Liver (tissue), 9 donors: ENCODE results near the gene CLCN1. TPM values are rescaled to one million over a fixed set of nuclear protein-coding genes. Genes with fewer than 3 reads are reported as not detected.

Experiments used
- DNase-seq: peaks from one replicate; pipeline ENCODE4 v3.0.0-alpha.2; 2017; ENCODE audit warnings: low spot score
- H3K27ac ChIP-seq, 2 donors: one replicate each; pipeline ENCODE4 v1.7.0; 2013; ENCODE audit warnings: inconsistent platforms in 2 of 2, low read length in 2 of 2, control low read depth in 1 of 2, low read depth in 1 of 2, mild to moderate bottlenecking in 1 of 2
- H3K27me3 ChIP-seq, 4 donors: one replicate each; pipeline versions ENCODE4 v1.6.1 to v1.7.0; 2013; ENCODE audit warnings: low read length in 3 of 4, inconsistent platforms in 1 of 4, mild to moderate bottlenecking in 1 of 4, moderate library complexity in 1 of 4; ENCODE audit not compliant: control insufficient read depth in 4 of 4, insufficient read depth in 4 of 4
- H3K36me3 ChIP-seq, 4 donors: one replicate each; pipeline versions ENCODE4 v1.6.1 to v1.7.0; 2013; ENCODE audit warnings: low read length in 3 of 4, mild to moderate bottlenecking in 3 of 4, low read depth in 1 of 4, moderate library complexity in 1 of 4; ENCODE audit not compliant: control insufficient read depth in 4 of 4, insufficient read depth in 3 of 4
- H3K4me1 ChIP-seq, 4 donors: one replicate each; pipeline versions ENCODE4 v1.6.1 to v1.7.0; 2013; ENCODE audit warnings: low read length in 3 of 4, mild to moderate bottlenecking in 3 of 4, moderate library complexity in 1 of 4; ENCODE audit not compliant: control insufficient read depth in 4 of 4, insufficient read depth in 4 of 4
- H3K4me3 ChIP-seq, 3 donors: one replicate each; pipeline versions ENCODE4 v1.6.1 to v1.7.0; 2013; ENCODE audit warnings: low read length in 3 of 3, control low read depth in 1 of 3, low read depth in 1 of 3, mild to moderate bottlenecking in 1 of 3
- H3K9ac ChIP-seq, 2 donors: one replicate each; pipeline ENCODE4 v1.7.0; 2013; ENCODE audit warnings: low read length in 2 of 2, mild to moderate bottlenecking in 2 of 2, moderate library complexity in 2 of 2, control low read depth in 1 of 2, low read depth in 1 of 2
- H3K9me3 ChIP-seq, 4 donors: one replicate each; pipeline versions ENCODE4 v1.6.1 to v1.7.0; 2013; ENCODE audit warnings: low read length in 3 of 4; ENCODE audit not compliant: control insufficient read depth in 4 of 4
- CTCF ChIP-seq: fragments of 150-350 bp; IDR thresholded peaks from 2 replicates; pipeline ENCODE4 v1.5.1; 2017; ENCODE audit warnings: improper control_type of control experiment, low read depth, low read length; ENCODE audit not compliant: missing input control
- EGR1 ChIP-seq, 2 donors: IDR thresholded peaks; 2 replicates each; pipeline ENCODE4 v1.6.1; 2016 to 2018; ENCODE audit warnings: antibody characterized with exemption in 2 of 2, low read depth in 2 of 2
- FOXA1 ChIP-seq: IDR thresholded peaks from 2 replicates; pipeline ENCODE4 v1.6.1; 2016; ENCODE audit warnings: antibody characterized with exemption
- FOXA2 ChIP-seq: IDR thresholded peaks from 2 replicates; pipeline ENCODE4 v1.6.1; 2016; ENCODE audit warnings: antibody characterized with exemption
- GABPA ChIP-seq, 2 donors: IDR thresholded peaks in 1 of 2; conservative IDR thresholded peaks in 1 of 2; 2 replicates each; pipeline ENCODE4 v1.6.1; 2016; ENCODE audit warnings: antibody characterized with exemption in 2 of 2, mild to moderate bottlenecking in 1 of 2, moderate library complexity in 1 of 2
- HNF4A ChIP-seq, 2 donors: conservative IDR thresholded peaks; 2 replicates each; pipeline ENCODE4 v1.6.1; 2016; ENCODE audit warnings: antibody characterized with exemption in 2 of 2, mild to moderate bottlenecking in 2 of 2
- HNF4G ChIP-seq: IDR thresholded peaks from 2 replicates; pipeline ENCODE4 v1.6.1; 2016; ENCODE audit warnings: antibody characterized with exemption
- JUND ChIP-seq, 2 donors: IDR thresholded peaks; 2 replicates each; pipeline ENCODE4 v1.6.1; 2016; ENCODE audit warnings: antibody characterized with exemption in 2 of 2
- MAX ChIP-seq: IDR thresholded peaks from 2 replicates; pipeline ENCODE4 v1.6.1; 2016; ENCODE audit warnings: antibody characterized with exemption
- NR2F2 ChIP-seq: IDR thresholded peaks from 2 replicates; pipeline ENCODE4 v1.6.1; 2016; ENCODE audit warnings: antibody characterized with exemption
- RAD21 ChIP-seq, 2 donors: IDR thresholded peaks; 2 replicates each; pipeline ENCODE4 v1.6.1; 2016; ENCODE audit warnings: antibody characterized with exemption in 2 of 2, mild to moderate bottlenecking in 2 of 2
- RXRA ChIP-seq, 2 donors: IDR thresholded peaks; 2 replicates each; pipeline ENCODE4 v1.6.1; 2017 to 2018; ENCODE audit warnings: antibody characterized with exemption in 2 of 2, mild to moderate bottlenecking in 1 of 2
- SP1 ChIP-seq: IDR thresholded peaks from 2 replicates; pipeline ENCODE4 v1.6.1; 2018; ENCODE audit warnings: antibody characterized with exemption, mild to moderate bottlenecking
- TAF1 ChIP-seq: conservative IDR thresholded peaks from 2 replicates; pipeline ENCODE4 v1.6.1; 2016; ENCODE audit warnings: antibody characterized with exemption, mild to moderate bottlenecking
- YY1 ChIP-seq: IDR thresholded peaks from 2 replicates; pipeline ENCODE4 v1.6.1; 2016; ENCODE audit warnings: antibody characterized with exemption, mild to moderate bottlenecking
- WGBS: extraction: QIAGEN DNeasy Blood & Tissue Kit; methylation state at CpG from one replicate; pipeline ENCODE4 v1.1.7; 2013; 5-methylcytosine and 5-hydroxymethylcytosine counted together
- polyA plus RNA-seq, 2 donors: library from polyadenylated mRNA; stranded (reverse) in 1 of 2; unstranded in 1 of 2; fragments of 200-250 nt in 1 of 2; fragments of >200 nt in 1 of 2; fragmentation: Nextera tagmentation in 1 of 2; extraction: Ambion mirVana in 1 of 2; gene quantifications; one replicate each; pipeline versions ENCODE4 v1.2.1 to v1.2.3, GENCODE V29; 2013 to 2015
- total RNA-seq, 2 donors: library from RNA; depleted of rRNA; stranded (reverse); fragments of >200 nt; gene quantifications; one replicate each; pipeline ENCODE4 v1.2.3, GENCODE V29; 2014
- TF ChIP-seq, protein P1 (sequence below): IDR thresholded peaks from 2 replicates; pipeline ENCODE4 v1.6.1; 2016; ENCODE audit warnings: antibody characterized with exemption, mild to moderate bottlenecking
- donor health status: healthy.
- donor health status: healthy.
- donor health status: healthy.
- donor health status: healthy.
- donor health status: healthy.

CLCN1 gene
- total and polyA plus RNA-seq, 4 donors = 0.01 to 0.08 TPM; not detected in 2

GRCh38 chr7:143381427-143382125 lies 65.7 kb downstream of the CLCN1 start:
- H3K4me1 ChIP-seq = peaks cover 18 to 60% (median 47%) of the 10 kb centered on the region in 4 donors
- peak overlapping the region; percentile 96 to 98 for H3K27ac ChIP-seq
- TF ChIP-seq HNF4A (conservative IDR thresholded peaks at IDR 0.05) (no peak), SP1 (no peak), YY1 (no peak), JUND (IDR thresholded peaks at IDR 0.05) (no peak), FOXA1 (no peak), MAX (no peak), RAD21 (IDR thresholded peaks at IDR 0.05) (no peak), FOXA2 (no peak), GABPA (IDR thresholded peaks at IDR 0.05 in 1 of 2, conservative IDR thresholded peaks at IDR 0.05 in 1 of 2) (no peak), NR2F2 (no peak), CTCF (no peak), RXRA (IDR thresholded peaks at IDR 0.05) (no peak), TAF1 (no peak), EGR1 (IDR thresholded peaks at IDR 0.05; ENCODE audit: low read depth in 2 of 2) (no peak), HNF4G (no peak)
- TF ChIP-seq, protein P1, sequence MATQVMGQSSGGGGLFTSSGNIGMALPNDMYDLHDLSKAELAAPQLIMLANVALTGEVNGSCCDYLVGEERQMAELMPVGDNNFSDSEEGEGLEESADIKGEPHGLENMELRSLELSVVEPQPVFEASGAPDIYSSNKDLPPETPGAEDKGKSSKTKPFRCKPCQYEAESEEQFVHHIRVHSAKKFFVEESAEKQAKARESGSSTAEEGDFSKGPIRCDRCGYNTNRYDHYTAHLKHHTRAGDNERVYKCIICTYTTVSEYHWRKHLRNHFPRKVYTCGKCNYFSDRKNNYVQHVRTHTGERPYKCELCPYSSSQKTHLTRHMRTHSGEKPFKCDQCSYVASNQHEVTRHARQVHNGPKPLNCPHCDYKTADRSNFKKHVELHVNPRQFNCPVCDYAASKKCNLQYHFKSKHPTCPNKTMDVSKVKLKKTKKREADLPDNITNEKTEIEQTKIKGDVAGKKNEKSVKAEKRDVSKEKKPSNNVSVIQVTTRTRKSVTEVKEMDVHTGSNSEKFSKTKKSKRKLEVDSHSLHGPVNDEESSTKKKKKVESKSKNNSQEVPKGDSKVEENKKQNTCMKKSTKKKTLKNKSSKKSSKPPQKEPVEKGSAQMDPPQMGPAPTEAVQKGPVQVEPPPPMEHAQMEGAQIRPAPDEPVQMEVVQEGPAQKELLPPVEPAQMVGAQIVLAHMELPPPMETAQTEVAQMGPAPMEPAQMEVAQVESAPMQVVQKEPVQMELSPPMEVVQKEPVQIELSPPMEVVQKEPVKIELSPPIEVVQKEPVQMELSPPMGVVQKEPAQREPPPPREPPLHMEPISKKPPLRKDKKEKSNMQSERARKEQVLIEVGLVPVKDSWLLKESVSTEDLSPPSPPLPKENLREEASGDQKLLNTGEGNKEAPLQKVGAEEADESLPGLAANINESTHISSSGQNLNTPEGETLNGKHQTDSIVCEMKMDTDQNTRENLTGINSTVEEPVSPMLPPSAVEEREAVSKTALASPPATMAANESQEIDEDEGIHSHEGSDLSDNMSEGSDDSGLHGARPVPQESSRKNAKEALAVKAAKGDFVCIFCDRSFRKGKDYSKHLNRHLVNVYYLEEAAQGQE = no peak
- H3K36me3 ChIP-seq = no peaks in the 10 kb centered on the region
- H3K9ac ChIP-seq = peak overlapping the region; percentile 76 to 92
- H3K4me3 ChIP-seq = peak overlapping the region; percentile 84 to 92 (median 87)
- WGBS = under 1% methylated on average over 64 of the region's 64 CpGs
- peak; percentile 71 for DNase-seq
- H3K27me3 ChIP-seq = no peaks in the 10 kb centered on the region
- H3K9me3 ChIP-seq = no peaks in the 10 kb centered on the region

DNA sequence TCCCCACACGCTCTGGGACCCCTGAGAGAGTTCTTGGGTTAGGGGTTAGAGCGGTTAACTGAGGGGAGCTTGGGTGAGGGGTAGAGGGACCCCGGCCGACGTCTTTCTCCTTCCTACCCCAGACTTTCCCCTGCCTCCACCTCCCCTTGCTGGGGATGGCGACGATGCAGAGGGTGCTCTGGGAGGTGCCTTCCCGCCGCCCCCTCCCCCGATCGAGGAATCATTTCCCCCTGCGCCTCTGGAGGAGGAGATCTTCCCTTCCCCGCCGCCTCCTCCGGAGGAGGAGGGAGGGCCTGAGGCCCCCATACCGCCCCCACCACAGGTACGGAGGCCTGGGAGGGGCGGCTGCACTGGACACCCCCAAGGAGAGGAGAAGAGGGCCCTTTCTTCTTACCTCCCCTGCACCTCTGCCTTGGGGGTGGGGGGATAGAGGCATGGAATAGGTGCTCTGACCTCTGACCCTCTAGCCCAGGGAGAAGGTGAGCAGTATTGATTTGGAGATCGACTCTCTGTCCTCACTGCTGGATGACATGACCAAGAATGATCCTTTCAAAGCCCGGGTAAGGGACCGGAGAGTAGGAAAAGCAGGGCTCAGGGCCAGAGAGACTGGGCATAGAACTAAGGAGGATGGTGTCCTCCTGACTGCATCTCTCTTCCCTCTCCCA lies 66.3 kb downstream of the CLCN1 start:
- no peaks in the 10 kb centered on the region for H3K9me3 ChIP-seq
- no peaks in the 10 kb centered on the region for H3K27me3 ChIP-seq
- TF ChIP-seq HNF4A (conservative IDR thresholded peaks at IDR 0.05) (peak in 1 of 2 donors; percentile 33), RXRA (IDR thresholded peaks at IDR 0.05) (peak in 1 of 2 donors; percentile 22), NR2F2 (peak; percentile 26), TAF1 (no peak), RAD21 (IDR thresholded peaks at IDR 0.05) (no peak), YY1 (no peak)
- H3K36me3 ChIP-seq = no peaks in the 10 kb centered on the region
- H3K27ac ChIP-seq = peak overlapping the region; percentile 96 to 98
- H3K4me1 ChIP-seq = peaks cover 18 to 63% (median 50%) of the 10 kb centered on the region in 4 donors
- no peak for DNase-seq
- peak overlapping the region; percentile 84 to 92 (median 87) for H3K4me3 ChIP-seq
- peak overlapping the region; percentile 76 to 92 for H3K9ac ChIP-seq
- WGBS = 17% methylated on average over 21 of the region's 21 CpGs
